ENCODE measurements around the gene RTN3.

Gene RTN3

DNA sequence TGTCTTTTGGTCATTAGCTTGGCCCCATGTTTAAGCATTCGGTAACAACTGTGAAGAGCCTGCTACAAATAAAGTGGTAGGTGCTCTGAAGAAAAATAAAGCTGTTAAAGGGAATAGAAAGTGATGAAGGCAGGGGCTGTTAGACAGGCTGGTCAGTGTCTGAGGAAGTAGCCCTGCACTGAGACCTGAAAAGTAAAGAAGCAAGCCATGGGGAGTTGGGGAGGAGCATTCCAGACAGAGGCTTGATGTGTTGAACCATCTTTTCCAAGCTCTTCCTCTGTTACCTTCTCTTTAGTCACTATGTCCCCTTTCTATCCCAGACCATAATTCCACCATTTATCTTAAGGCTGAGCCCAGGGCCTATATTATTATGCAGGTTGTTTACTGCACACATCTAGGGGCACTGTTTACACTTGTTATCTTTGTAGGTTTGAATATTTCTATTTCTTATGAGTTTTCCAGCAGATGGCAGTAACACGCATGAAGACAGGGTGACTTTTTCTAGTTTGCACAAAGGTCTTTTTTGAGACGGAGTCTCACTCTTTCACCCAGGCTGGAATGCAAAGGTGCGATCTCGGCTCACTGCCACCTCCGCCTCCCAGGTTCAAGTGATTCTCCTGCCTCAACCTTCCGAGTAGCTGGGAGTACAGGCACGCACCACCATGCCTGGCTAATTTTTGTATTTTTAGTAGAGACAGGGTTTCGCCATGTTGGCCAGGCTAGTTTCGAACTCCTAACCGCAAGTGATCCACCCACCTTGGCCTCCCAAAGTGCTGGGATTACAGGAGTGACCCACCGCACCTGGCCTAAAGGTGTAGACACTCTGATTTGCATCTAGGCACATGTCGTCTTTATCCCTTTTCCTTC is 64.2 kb downstream of the RTN3 start:
- DNase-seq, result no peak

DNA sequence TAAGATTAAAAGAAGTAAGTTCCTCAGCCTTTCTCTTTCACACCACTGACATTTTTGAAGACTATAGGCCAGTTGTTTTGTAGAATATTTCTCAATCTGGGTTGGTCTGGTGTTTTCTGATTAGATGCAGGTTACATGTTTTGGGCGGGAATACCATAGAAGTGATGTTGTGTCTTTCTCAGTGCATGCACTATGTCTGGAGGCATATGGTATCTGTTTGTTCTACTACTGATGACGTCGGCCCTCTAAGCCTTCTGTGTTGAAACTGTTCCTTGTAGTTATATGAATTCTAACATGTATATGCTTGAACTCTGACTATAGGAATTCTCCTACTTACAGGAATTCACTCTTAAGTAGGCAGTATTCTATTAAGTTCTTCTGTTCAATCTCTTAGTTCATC is 65.7 kb downstream of the RTN3 start:
- DNase-seq, result no peak

DNA sequence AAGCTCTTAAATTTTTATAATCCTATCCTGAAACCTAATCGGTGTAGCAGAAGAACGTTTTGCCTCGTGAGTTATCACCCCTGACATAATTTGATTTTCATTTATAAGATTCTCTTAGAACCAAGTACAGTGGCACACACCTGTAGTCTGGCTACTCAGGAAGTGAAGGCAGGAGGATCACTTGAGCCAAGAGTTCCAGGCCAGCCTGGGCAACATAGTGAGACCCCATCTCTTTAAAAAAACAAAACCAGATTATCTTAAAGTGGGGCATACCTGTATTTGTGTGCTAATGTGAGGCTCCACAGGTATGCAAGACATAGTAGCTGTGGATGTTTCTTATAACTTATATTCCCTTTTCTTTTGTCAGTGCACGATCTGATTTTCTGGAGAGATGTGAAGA is 68.3 kb downstream of the RTN3 start:
- no peak for DNase-seq

DNA sequence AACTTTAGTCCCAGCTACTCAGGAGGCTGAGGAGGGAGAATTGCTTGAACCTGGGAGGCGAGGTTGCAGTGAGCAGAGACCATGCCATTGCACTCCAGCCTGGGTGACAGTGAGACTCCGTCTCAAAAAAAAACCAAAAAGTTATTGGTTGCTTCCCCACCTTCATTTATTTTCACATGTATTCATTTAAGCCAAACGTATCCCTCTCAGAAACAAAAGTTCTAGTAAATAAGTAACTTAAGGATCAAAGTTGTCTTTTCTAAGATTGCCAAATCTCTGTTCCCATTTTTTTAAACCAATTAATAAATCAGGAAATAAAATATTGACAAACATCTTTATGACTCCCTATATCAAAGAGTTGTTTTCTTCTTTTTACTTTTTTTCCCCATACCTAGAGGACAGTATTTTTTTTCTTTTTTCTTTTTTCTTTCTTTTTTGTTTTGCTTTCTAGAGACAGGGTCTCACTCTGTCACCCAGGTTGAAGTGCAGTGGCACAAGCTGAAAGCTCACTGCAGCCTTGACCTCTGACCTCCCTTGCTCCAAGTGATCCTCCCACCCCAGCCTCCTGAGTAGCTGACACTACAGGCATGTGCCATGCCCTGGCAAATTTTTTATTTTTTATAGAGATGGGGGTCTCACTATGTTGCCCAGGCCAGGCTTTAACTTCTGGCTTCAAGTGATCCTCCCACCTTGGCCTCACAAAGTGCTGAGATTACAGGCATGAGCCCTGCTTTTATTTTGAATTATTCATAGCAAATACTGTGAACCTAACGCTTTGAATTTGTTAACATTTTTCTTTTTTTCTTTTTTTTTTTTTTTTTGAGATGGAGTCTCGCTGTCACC is 75.8 kb downstream of the RTN3 start:
- DNase-seq, result no peak

DNA sequence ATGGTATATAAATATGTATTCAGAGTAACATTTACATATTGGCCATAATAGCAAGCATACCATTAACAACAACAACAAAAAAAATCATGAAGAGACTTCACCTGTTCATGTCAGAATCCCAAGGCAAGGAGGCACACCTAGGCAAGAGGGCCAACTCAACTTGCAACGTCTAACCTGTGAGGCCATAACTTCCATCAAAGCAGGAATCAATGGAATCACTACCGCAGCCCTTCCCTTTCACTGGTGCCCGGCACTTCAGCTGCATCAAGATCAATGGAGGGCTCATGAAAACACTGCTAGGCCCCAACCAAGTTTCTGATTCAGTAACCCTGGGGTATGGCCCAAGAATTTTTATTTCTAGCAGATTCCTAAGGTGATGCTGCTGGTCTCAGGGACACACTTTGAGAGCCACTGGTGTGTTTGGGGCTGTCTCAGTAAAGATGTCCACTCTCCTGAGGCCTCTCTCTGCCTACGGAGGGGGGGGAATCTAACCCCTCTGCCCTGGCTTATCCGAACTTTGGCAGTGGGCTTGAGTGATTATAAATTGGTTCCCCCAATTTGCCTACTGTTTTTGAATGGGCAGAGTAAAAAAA is 79.3 kb downstream of the RTN3 start:
- no peak for DNase-seq

DNA sequence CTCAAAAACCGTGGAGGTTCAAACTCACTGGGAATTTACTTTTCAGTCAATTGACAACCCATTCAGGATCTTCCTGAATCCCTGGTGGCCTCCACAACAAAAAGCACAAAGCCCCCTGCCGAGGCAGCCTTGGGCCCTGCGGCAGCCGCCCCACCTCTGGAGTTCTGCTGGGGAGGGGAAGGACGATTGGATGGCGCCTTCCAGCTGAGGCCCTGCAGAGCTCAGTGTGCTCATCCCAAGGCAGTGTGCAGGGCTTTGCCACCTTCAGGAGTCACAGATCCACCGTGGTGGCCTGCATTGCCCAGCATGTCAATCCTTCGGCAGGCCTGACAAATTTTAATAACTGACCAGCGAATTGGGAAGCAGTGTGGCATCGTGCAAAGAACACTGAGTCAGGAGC is 79.9 kb downstream of the RTN3 start:
- DNase-seq, result no peak

DNA sequence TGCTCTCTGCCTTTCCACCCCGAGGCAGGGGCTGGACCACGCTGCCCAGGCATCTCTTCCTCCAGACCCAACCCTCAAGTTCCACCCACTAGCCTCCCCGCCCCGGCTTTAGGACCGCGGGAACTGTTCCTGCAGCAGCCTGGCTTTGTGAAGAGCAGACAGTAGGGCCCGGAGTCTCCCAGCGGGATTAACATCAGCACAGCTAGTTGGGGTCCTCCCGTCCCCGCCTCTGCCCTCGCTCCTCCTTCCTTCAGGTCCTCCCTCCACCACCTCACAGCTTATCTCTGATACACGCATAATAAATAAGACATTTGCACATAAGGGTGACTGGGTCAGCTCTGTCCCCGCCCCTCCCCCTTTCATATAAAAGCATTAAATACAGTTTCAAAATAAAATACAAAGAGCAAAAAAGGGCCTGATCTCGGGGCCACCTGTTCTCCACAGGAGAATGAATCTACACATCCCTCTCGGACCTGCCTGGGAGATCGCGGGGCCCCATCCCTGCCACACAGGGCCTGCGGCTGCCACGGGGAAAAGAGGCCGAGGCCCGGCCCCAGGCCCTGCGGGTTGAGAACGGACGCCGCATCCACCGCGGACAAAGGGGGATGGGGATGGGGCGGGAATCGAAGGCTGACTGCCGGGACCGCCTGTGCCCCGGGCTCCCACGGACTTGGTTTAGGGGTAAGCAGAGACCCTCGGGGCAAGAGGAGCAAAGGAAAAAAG is 80.8 kb downstream of the RTN3 start:
- no peak for DNase-seq

DNA sequence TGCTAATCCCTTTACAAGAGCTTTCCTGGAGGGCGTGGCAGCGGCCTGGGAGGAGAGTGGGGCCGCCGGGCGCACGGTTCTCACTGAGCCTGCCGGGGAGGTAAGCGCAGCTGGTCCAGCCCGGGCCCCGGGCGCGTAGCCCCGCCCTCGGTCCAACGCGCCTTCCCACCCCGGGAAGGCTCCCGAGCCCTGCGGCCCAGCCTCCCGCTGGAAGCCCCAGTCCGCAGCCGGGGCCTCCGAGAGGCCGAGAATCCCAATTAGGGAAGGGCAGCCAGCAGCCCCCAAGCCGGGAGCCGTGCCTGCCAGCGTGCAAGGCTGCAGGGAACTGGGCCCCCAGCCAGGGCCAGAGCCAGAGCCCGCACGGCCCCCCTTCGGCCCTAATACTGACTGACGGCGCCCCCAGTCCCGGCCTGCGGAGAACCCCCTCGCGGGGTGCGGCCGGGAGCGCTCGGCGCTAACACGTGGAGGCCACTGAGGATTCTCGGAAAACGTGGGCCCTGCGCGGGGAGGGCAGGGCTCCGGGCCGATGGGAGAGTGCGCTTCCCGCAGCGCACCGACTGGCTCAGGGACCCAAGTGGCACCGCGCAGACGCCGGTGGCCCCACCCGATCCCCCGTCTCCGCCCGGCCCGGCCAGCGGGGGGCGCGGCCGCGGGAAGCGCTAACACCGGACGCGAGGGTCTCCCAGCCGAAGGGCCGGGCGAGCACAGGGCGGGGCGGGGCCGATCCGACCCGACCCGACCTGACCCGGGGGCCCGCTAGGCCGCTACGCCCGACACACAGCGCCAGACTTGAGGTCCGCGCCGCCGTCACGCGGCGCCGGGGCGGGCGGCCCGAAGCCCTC is 81.6 kb downstream of the RTN3 start:
- DNase-seq, result no peak

DNA sequence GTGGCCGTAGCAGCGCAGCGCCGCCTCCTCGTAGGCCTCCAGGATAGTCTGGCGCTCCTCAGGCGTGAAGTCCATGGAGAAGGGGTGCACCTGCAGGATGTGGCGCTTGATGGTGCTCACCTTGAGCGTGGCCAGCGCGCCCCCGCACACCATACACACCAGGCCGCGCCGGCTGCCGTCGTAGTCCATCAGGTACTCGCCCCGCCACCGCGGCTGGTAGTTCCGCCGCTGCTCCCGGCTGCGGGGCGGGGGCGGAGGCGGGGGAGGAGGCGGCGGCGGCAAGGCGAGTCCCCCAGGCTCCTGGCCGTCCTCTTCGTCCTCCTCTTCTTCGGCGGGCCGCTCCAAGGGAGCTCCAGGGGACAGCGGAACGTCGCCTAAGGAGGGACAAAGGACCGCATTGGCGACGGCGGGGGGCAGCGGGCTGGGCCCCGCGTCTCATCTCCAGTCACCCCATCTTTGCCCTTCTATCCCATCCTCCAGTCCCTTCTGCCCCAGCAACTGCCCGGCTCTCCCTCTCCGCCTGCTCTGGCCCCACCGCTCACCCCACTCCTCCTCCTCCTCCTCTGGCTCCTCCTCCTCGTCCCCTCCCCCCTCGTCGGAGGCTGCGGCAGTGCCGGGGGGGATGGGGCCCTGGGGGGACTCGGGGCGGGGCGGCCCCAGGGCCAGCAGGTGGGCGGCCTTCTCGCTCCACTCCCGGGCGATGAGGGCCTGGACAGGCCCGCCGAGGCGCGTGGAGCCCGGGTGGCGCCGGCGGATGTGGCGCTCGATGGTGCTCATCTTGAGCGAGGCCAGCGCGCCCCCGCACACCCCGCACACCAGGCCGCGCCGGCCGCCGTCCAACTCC is 82.4 kb downstream of the RTN3 start:
- no peak for DNase-seq

DNA sequence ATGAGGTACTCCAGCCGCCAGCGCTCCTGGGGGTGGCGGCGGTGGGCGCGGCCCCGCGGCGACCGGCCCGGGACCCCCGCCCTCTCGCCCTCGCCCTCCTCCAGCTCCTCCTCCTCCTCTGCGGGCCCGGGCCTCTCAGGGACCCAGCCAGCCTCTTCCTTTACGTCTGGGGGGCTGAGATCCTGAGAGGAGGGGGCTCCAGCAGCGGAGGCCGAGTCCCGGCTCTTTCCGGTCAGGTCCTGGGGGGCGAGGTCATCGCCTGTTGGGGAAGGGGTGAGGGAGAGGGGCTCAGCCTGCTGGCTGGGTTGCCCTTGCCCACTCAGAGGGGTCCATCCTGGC is 83.0 kb downstream of the RTN3 start:
- DNase-seq, result no peak

DNA sequence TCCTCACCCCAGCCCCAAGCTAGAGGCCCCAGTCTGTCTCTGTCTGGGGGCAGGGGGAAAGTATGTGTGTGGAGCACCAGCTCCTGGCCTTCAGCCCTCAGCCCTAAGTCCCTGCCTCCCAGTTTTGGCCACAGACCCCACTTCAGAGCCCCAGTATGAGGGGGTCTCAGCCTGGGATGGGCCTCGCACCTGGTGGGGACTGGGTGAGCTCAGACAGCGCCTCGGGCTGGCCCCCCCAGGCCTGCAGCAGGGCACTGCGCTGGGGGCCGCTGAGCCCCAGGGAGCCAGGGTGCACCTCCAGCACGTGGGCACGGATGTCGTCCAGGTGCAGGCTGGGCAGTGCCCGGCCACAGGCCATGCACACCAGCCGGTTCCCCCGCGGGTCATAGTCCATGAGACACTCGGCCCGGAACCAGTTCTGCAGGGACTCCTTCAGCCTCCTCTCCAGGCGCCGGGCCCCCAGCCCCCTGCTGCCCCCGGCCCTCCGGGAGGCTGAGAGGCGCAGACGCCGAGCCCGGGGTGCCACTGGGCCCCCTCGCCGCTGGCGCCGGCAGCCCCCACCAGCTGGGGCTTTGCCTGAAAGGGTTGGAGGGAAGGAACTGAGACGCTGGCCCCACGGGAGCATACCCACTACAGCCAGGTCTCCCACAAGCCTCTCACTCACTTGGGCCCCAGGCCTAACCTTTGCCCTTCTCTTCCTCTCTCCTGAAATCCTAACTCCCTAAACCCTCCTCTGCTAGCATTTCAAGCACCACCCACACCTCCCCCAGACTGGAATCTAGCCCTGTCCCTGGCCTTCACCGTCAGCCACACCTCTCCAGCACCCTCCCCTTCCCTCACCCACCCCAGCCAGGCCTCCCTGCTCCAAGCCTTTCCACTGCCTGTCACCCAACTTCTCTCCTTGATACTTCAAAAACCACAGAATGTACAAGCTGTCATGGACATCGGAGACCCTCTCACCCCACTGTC is 83.7 kb downstream of the RTN3 start:
- no peak for DNase-seq

DNA sequence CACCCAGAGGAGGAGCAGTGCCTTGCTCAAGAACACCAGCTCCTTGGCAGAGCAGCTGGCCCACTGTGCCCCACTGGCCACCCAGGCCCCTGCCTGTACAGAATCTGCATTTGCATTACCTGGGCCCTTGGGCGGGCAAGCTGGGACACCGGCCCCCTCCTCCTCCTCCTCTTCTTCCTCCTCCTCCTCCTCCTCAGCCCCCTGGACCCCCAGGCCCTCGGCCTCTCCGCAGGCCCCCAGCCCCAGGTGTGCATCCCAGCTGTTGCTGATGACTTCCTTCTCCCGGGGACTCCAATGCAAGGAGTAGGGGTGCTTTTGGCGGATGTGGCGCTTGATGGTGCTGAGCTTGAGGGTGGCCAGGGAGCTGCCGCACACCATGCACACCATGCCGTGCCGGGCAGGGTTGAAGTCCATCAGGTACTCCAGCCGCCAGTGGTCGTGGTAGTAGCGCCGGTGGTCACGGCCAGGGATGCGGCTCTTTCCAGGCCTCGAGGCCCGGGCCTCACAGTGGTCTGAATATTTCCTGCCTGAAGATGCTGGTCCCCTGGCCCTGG is 84.5 kb downstream of the RTN3 start:
- no peak for DNase-seq

DNA sequence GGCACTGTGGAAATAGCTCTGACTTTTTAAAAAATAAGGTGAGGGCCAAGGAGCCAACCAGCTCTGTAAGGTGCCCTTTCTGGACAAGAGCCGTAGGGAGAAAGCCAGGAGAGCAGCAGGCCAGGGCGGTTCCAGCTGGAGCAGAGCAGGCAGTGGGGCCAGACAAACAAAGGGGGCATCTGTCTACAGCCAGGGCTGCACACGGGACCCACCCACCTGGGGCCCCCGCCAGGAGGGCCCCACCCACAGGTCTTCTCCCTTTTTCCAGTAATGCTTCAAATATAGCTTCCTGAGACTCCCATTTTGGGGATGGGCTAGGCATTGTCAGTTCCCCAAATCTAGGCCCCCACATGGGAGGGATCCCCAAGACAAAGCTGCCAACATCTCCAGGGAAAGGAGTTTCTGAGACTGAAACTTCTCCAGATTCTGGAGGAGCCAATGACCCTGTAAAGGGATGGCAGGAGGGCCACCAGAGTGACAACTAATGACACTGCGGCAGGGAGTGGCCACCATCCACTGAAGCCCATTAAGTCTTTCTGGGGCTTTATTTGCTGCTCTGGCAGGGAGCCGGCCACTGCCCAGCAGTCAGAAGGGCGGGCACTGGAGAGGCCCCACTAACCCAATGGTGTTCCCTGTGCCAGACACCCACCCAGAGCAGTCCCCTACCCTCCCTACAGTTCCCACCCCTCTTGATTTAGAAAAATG is 85.4 kb downstream of the RTN3 start:
- DNase-seq, result no peak

DNA sequence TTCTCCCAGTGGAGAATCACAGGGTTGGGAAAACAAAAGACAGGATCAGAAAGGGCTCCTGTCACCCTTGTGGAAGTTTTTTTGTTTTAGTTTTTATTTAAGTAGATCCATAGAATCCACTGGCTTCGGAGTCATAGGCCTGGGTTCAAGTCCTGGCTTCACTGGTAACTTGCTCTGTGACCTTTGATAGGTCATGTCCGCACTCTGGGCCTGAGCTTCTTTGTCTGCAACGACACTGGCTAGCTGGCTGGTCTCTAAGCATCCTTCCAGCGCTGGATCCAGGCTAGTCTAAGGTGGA is 85.9 kb downstream of the RTN3 start:
- no peak for DNase-seq

DNA sequence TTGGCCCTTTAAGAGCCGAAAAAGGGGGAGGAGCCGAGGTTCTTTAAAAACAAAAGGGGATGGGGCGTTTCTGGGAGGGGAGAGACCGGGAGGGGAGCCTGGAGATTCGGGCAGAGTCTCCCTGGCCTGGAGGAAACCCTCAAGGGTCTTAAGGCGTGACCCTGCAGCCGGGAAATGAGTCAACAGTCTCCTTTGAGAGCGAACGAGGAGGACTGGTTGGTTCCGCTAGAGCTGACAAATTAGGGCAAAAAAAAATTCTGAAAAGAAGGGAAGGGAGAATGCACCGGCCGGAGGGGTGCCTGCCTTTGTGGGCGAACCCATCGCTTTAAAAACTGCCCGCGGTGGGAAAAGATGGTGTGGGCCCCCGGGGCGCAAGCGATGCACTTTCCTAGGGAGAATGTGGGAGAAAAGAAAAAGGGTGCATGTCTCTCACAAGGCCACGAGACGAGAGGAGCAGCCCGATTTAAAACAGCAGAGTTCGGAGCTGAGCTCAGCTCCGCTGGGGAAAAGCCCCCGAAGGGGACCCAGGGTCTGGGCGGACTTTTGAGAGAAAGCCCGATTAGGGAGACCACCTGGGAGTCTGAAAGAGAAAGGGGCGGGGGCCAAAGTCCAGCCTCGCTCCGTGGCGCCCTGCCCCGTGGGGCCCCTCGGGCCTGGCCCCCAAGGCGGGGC is 86.4 kb downstream of the RTN3 start:
- DNase-seq, result no peak

DNA sequence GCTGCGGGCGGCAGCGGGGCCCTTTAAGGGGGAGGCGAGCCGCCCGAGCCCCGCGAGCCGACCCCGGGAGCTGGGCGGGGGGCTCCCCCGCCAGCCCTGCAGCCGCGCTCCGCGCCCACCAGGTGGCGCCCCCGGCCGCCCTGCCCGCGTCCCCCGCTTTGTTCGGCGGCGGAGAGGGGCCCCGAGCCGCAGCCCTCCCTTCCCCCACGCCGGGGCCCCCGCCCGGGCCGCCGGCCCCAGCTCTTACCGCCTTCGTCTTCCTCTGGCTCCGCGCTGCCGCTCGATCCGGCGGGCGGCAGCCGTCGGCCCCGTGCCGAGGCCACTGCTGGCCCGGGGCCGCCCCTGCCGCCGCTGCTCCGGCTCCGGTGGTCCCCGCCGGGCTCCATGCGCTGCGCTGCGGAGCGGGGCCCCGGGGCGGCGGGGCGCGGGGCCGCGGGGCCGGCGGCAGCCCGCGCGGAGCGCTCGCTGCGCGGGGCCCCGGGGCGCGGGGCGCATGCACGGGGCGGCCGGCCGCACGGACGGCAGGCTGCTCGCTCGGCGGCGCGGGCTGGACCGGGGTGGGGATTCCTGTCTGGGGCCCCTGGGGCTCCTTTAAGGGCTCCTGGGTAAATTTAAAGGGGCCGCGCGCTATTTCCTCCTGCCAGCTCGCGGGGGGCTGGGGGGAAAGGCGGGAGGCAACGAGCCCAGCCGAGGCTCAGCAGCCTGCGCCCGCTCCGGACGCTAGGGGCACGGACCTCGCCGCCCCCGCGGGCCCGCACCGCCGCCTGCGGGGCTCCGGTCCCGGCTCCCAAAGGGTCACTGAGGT is 87.1 kb downstream of the RTN3 start, which contains the start of gene ZFTA:
TSS of gene ZFTA (minus strand) at position 539 of the 805 bp plus-strand sequence. CDS start at position 386, 153 bp downstream.
- peak; percentile 45 for DNase-seq

DNA sequence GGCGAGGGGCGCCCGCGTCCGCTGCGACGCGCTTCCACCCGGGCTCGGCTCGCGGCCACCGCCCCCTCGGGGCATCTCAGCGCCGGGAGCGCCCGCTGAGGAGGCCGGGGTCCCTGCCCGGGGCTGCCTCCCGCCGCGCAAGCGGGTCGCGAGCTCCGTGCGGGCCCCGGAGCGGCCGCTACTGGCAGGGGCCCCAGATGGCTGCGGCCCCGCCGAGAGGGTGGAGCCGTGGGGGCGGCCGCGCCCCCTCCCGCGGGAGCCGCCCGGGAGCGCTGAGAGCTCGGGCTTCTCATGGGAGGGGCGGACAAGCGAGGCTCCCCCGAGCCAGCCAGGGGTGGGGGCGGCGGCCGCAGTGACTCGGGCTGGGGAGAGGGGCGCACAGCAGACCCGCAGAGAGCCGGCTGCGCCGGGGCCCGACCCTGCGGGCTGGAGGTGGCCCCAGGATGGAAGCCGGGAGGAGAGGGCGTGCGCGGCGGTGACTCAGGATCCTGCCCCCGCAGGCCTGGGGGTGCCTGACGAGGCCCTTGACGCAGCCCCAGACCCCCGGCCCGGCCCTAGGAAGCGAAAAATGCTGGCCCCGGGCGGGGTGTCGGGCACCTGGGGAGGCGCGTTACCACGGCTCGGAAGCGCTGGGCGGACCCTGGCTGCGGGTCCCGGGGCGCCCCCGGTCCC is 87.9 kb downstream of the RTN3 start:
- peak; percentile 37 for DNase-seq

Data from activated gamma-delta T cell (primary cell).